GM19023 (cell line): ENCODE data around the gene PCIF1.

Experiments
- ATAC-seq: cut with Tn5 transposase; IDR thresholded peaks from one replicate; pipeline ENCODE4 v1.9.1; 2021; ENCODE audit warnings: mild to moderate bottlenecking, moderate library complexity; ENCODE audit not compliant: unreplicated experiment

PCIF1 gene

DNA sequence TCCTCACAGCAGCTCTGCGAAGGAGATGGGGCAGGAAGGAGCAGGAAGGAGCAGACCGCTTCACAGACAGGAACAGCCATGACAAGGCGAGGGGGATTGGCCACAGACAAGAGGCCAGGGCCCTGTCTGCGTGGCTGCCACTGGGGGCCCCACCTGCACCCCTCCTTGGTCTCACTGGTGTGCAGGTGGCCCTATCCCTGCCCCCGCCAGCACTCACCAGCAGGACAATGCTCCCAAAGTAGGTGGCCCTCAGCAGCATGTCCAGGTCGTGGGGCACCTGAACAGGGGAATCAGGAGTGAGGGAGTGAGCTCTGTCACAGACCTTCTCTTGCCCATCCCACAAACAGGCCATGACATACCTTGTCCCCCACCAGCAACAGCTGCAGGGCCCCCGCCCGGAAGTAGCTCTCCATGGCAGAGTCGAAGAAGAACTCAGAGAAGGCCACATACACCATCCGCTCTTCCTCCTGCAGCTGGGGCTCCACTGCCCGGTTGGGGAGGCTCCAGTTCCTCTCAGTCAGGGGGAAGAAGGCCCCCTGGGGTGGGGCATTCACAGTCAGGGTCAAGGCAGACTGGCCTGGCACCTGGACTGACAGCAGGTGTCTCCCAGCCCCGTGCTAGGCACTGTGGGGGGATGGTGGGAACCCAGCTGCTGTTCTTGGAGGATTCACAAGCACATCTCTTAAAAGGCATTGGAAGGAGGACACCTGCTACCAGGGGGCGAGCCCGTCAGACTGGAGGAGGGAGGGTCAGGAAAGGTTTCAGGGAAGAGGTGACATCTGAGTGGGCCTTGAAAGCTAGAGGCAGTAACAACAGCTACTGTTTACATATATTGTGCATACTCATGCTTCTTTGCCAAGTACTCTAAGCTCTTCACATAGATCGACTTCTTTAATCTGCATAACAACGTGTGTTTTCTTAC is 29.6 kb upstream of the PCIF1 start:
- ATAC-seq, result no peak

DNA sequence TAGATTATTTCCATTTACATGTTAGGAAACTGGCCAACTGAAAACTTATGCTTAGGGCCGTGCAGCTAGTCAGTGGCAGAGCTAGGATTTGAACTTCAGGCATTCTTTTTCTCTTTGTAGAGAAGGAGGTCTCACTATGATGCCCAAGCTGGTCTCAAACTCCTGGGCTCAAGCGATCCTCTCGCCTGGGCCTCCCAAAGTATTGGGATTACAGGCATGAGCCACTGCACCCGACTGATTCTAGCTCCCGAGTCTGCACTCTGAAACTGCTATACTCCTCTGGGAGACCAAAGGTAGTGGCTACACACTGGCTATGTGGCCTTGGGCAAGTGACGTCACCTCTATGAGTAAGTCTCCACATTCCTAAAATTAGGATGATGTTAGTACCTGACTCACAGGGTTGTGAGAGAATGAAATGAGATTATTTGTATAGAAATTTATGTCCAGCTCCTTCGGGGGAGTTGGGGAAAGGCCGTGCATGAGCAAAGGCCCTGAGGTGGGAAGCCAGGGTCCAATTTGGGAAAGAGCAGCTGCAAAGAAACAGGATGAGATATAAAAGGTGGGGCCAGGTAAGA is 28.9 kb upstream of the PCIF1 start:
- ATAC-seq, result no peak

DNA sequence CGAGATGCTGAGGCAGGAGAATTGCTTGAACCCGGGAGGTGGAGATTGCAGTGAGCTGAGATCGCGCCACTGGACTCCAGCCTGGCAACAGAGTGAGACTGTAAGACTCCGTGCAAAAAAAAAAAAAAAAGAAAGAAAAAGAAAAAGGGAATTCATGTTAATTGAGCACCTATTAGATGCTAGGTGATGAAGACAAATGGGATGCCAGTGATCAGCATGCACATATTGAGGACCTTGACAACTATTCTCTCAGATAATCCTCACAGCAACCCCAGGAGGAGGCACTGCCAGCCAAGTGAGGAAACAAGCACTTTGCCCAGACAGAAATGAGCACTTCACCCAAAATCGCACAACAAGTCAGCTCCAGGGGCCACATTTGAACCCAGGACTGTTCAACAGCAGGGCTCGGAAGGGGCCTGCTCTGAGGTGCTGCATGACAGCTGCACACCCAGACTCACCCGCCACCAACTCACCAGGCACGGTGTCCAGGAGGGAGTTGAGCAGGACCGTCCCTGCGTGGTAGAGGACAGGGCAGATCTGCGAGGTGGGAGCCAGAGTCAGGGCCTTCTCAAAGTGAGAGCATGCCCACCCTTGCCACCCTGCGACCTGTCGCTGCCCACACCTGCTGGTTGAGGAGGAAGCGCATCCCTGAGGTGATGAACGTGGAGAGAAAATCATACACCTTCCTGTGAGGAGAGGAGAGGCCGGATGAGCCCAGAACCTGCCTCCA is 27.1 kb upstream of the PCIF1 start:
- ATAC-seq, result no peak

DNA sequence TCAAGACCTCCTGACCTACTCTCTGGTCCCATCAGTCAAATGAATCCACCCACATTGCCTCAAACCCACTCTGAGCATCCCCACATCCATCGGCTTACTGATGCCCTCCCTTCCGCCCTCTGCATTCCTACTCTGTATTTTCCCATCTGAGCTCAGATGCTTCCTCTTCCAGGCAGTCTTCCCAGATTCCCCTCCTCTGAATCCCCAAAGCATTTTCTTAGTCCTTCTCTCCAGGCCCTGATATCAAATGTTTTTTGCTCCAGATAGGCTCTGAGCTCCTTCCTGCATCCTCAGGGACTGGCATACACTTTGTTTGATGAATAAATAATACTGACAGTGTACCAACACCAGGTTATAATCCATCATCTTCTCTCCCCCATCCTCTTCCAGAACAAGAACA is 26.4 kb upstream of the PCIF1 start:
- no peak for ATAC-seq

DNA sequence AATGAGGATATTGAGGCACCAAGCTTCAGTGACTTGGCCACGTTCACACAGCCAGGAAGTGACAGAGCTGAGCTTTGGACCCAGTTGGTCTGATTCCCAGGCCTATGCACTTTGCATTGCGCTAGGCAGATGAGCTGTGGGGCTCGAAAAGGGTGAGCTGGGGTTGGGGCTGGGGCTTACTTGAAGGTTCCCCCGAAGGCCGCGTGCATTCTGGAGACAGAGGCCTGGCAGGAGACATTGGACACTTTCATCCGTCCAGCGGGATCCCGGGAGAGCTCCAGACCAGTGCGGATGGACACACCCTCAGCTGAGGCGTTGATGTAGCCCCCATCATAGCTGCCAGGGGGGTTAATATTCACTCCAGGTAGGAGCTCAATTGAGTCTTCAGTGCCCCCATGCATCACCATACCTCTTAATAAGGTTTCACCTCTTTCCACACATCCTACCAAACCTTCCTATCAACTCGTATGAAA is 25.1 kb upstream of the PCIF1 start:
- no peak for ATAC-seq

DNA sequence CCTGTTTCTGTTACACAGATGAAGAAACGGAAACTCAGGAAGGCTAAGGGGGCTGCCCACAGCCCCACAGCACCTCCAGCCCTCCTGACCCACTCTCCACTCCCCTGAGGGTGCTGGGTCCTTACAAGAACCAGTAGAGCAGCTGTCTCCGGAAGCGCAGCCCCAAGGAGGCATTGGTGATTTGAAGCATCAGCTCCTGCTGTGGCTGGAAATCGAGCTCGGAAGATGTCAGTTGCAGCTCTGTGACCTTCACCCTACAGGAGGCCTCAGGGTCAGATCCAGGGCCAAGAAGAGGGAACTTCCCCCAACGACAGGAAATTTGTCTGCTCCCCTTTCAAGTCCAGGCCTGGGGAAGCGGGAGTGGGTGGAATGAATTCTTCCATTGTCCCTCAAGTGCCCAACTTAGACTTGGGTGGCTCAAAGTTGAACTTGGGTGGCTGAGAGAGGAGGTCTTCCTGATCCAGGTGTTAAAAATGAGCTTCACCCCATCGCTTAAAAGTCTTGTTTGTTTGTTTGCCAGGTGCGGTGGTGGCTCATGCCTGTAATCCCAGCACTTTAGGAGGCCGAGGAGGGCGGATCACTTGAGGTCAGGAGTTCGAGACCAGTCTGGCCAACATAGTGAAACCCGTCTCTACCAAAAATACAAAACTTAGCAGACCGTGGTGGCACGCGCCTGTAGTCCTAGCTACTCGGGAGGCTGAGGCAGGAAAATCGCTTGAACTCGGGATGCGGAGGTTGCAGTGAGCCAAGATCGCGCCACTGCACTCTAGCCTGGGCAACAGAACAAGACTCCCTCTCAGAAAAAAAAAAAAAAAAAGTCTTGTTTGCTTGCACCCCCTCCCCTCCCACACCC is 24.4 kb upstream of the PCIF1 start:
- ATAC-seq, result no peak

DNA sequence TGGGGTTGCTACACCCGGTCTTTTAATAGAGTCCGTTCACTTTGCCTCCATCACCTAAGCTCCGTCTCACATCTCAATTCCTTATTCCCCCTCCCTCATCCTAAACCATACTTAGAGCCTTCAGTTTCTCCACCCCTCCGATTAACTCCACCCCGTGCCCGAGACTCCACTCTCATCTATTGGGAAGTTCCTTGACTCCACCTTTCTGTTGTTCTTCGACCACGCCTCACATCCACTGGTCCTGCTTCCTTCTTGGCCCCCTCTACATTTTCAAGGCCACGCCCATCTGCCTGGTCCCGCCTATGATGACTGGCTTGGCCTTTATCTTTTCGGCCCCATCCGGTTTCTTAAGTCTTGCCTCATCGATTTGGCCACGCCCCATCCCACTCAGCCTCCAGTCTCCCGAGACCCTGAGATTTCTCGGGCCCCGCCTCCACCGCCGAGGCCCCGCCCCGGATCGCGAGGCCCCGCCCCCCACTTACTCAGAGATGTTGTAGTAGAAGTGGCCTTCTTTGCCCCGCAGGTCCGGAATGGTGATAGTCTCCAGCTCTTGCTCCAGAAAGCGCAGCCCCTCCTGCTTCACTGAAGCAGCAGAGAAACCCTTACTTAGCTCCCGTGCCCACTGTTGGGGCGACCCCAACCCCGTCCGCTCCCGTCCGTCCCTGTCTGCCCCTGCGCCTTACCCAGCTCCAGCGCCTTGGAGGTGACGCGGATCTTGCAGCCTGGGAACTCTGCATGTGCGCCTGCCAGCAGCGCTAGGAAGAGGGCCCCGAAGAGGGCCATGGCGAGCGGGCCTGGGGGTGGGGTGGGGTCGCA is 23.6 kb upstream of the PCIF1 start:
- peak; percentile 89 for ATAC-seq

DNA sequence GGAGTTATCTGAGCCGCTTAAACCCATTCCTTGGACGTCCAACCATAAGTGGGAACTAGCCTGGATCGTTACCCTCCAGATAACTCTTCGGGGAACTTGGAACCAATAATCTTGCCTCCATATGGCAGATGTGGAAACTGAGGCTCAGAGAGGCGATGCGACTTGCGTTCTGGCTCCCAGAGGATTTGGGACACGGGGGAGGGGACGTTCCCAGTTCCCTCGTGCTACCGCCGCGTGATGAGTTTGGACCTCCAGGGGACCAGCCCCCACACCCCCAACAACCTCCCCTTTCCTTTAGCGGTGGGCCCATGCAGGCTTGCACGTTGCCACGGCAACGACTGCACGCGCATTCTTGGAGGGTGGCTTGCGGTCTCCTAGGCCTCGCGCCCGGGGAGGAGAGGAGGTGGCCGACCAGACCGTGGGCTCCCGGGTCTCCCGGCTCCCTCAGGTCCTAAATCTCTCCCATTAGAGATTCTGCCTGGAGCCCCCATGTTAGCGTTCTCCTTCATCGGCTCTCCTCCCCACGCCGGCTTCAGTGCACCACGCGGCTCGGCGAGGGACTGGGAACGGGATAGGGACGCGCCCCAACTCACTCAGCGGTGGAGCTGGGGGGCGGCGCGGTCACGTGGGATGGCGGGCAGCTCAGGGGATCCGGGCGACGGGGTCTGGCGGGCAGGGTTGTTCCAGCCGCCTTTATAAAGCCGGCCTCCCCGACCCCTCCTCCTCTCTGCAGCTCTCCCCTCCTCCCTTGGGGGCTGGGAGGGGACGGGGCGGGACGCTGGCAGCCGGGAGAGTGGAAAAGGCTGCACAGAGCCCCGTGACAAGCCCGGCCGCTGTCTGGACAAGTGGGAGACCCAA is 22.8 kb upstream of the PCIF1 start, which contains the start of gene PLTP:
Gene PLTP (minus strand): TSS at position 670 of the 858 bp plus-strand sequence. CDS start 703 bp downstream, outside the sequence.
- ATAC-seq, result no peak

DNA sequence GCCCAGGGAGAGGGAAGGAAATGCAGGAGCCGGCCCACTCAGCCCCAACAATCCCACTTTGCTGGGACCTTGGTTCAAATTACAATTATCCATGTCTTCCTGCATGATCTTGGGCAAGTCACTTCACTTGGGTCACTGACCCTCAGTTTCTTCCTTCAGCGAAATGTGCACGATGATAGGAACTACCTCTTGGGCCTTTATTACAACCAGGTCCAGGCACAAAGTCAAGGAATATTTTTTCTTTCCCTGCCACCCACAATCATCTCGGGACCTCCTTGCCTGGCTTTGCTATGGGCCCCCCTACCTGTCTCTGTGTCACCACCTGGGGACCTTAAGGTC is 22.2 kb upstream of the PCIF1 start:
- ATAC-seq, result no peak

DNA sequence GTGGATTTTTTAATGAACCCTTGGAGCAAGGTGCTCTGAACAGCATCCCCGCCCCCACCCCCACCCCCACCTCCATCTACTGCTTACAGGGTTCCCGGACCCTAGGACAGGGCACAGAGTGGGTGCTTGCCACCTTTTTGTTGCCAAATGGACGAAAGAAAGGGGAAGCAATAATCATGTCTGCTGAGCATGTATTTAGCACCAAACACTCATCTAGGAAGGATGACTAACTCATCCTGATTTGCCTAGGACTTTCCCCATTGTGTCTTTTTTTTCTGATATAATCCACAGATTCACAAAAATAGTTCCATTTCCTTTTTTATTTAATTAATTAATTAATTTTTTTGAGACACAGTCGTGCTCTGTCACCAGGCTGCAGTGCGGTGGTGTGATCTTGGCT is 21.4 kb upstream of the PCIF1 start:
- no peak for ATAC-seq

DNA sequence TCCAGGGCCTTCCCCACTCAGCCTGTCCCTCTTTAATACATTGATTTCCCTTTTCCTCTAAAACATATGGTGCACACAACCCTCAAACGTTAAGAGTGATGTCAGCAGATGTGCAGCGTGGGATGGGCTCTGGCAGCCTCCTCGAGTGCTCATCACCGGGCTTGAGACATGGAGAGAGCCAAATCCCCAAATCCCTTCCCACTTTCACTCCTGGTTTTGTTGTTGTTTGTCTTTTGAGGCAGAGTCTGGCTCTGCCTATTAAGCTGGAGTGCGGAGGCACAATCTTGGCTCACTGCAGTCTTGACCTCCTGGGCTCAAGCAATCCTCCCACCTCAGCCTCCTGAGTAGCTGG is 16.7 kb upstream of the PCIF1 start:
- ATAC-seq, result no peak

DNA sequence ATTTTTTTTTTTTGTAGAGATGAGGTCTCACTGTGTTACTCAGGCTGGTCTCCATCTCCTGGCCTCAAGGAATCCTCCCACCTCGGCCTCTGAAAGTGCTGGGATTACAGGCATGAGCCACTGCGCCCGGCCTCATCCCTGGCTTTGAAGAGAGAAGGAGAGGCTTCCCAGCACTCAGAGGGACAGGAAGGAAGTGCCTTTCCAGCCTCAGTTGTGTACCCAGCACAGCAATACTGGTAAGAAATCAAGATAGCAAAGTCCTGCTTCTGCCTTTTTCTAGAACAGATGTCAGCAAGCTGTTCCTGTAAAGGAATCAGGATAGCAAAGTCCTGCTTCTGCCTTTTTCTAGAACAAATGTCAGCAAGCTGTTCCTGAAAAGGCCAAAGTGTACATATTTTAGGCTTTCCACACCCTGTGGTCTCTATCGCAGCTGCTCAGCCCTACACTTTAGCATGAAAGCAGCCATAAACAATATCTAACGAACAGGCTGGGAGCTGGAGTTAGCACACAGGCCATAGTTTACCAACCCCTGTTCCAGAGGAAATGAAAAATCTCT is 16.2 kb upstream of the PCIF1 start:
- no peak for ATAC-seq

DNA sequence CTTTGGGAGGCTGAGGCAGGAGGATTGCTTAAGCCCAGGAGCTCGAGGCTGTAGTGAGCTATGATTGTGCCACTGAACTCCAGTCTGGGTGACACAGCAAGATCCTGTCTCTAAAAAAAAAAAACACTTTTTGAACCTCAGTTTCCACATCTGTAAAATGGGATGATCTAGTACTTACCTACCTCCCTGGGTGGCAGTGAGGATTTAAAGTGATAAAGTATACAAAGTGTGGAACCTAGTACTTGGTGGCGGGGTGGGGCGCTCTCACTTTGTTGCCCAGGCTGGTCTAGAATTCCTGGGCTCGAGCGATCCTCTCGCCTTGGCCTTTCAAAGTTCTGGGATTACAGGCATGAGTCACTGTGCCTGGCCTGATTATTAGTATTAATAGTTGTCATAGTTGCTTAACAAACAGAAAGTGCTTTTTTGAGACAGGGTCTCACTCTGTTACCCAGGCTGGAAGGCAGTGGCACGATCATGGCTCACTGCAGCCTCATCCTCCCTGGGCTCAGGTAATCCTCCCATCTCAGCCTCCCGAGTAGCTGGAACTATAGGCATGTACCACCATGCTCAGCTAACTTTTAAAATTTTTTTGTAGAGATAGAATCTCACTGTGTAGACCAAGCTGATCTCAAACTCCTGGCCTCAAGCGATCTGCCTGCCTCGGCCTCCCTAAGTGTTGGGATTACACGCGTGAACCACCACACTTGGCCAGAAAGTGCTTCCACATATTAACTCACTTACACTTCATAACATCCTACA is 15.5 kb upstream of the PCIF1 start:
- no peak for ATAC-seq

DNA sequence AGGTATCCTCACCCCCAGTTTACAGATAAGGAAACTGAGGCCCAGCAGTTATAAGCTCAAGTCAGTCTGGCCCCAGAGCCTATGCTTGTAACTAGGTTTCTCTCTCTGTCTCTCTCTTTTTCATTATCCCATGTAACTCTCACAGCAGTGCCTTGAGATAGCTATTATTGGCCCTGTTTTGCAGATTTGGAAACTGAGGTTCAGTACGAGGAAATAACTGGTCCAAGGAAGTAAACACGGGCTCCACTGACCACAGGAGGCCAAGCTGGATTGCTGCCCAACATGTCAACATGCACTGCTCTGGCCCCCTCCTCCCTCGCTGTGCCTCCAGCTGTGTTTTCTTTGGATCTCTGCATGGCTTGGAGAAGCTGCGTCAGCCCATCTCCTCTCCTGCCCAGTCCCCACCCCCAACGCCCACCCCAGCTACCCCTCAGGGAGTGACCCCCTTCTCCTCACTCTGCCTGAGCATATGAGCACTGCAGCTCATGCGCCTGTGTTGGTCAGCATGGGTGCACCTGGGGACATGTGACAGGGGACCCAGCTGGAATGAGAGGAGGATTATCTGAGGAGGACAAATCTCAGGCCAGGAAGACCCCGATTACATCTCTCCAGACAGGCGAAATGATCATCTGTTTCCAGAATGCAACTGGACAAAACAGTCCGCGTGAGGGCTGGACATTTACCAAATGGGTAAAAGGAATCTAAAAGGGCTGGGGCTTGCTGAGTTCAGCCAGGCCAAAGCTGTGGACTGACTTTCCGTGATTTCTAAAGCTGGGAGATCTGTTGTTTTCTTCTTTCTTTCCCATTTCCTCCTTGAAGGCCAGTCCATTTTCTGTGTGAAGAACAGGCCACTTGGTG is 14.7 kb upstream of the PCIF1 start:
- ATAC-seq, result no peak

DNA sequence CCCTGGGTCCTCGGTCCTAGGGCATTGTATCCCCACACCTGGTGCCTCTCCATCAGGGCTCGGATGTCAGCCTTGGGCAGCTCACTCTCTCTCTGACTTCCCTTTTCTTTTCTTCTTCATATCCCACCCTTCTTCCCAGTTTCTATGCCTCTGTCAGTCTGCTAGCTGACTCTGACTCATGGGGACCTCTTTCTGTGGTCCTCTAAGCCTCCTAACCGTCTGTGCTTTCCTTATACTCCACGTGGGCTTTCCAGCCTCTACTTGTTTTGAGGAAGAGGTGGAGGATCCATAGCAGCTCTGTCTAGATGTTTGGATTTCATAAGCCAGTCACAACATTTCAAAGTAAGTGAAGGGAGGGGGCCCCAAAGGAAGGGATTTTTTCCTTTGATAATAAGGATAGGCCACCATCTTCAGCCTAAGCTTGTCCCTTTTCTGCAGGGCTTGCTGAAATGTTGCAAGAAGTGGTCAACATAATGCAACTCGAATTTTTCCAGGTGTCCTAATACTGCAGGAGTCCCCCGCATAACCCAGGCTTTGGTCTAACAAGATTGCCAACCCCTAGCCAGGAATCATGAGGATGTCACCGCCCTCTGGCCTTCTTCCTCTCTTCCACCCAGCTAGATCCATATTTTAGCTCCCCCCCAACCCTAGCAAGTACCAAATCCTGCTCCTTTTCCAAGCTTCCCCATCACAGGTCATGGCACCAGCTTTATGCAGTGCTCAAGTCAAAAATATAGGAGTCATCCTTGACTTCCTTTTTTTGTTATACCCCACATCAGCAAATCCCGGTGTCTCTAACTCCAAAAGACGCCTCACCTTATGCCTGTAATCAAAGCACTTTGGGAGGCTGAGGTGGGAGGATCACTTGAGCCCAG is 13.8 kb upstream of the PCIF1 start:
- no peak for ATAC-seq
